HepG2 (cell line): ENCODE data around the gene RTF1. TPM values are rescaled to one million over a fixed set of nuclear protein-coding genes. Genes with fewer than 3 reads are reported as not detected.

ENCODE experiments used
- ATAC-seq: fragments of 200-7000 bp; cut with Tn5 transposase; 3 replicates; pipeline ENCODE4 v1.9.1; 2020; ENCODE audit warnings: mild to moderate bottlenecking, moderate library complexity
- BruUV-seq: library from RNA; stranded (reverse); fragments of 400-500 nt; replicated peaks from 2 replicates; lab custom pipeline; 2021; lab: Mats Ljungman, UMichigan
- CTCF ChIA-PET: fragments of 300-600 bp; formaldehyde crosslinking; extraction: SDS; loops from one replicate; lab custom pipeline; 2021; ENCODE audit warnings: low total read pairs, inconsistent platforms, low intra/inter-chr PET ratio; lab: Yijun Ruan, JAX
- POLR2A ChIA-PET: fragments of 350-600 bp; sonication (Branson Sonifier 250); formaldehyde crosslinking; loops from one replicate; lab custom pipeline; 2020; ENCODE audit warnings: antibody characterized with exemption, inconsistent platforms; lab: Yijun Ruan, JAX
- DNase-seq: peaks from one replicate; pipeline ENCODE4 v3.0.0-alpha.2; 2015; ENCODE audit warnings: low spot score
- FAIRE-seq: peaks from 3 replicates; lab custom pipeline; 2011; peaks lifted over from hg19 to GRCh38; lab: Jason Lieb, UNC
- H2AFZ ChIP-seq: one replicate; pipeline ENCODE4 v1.6.1; 2011; ENCODE audit warnings: low read length, inconsistent platforms
- H3K27ac ChIP-seq: fragments of 300-600 bp; 3 replicates; pipeline ENCODE4 v1.8.0; 2011; ENCODE audit warnings: mixed run types, mild to moderate bottlenecking, mixed read lengths, low read length, inconsistent platforms; ENCODE audit not compliant: insufficient read depth; ENCODE audit errors: extremely low read length
- H3K27me3 ChIP-seq, 2 experiments: fragments of 200-600 bp in 1 of 2; 2 replicates in 1 of 2; 3 replicates in 1 of 2; pipeline versions ENCODE4 v1.6.0 to v1.8.0; 2011; ENCODE audit warnings: low read length in 2 of 2, mild to moderate bottlenecking in 2 of 2, moderate library complexity in 2 of 2, inconsistent platforms in 1 of 2; ENCODE audit not compliant: insufficient read depth in 2 of 2, control insufficient read depth in 1 of 2
- H3K36me3 ChIP-seq, 2 experiments: fragments of 200-600 bp in 1 of 2; replicated peaks in 1 of 2; 2 replicates in 1 of 2; 3 replicates in 1 of 2; pipeline versions ENCODE4 v1.5.1 to v1.8.0; 2011; ENCODE audit warnings: low read length in 2 of 2, inconsistent platforms in 1 of 2; ENCODE audit not compliant: insufficient read depth in 2 of 2, control insufficient read depth in 1 of 2
- H3K4me1 ChIP-seq: 2 replicates; pipeline ENCODE4 v1.5.1; 2012; ENCODE audit warnings: low read length, inconsistent platforms; ENCODE audit not compliant: insufficient read depth
- H3K4me2 ChIP-seq: 2 replicates; pipeline ENCODE4 v1.6.0; 2011; ENCODE audit warnings: low read depth, low read length, inconsistent platforms
- H3K4me3 ChIP-seq, 3 experiments: fragments of 200-600 bp in 1 of 3; sonication (generic), shearing (Covaris generic) in 1 of 3; replicated peaks in 1 of 3; 2 replicates each; pipeline ENCODE4 v1.5.1; 2011 to 2016; ENCODE audit warnings: low read length in 3 of 3, inconsistent platforms in 2 of 3, low read depth in 2 of 3, mild to moderate bottlenecking in 2 of 3, control low read depth in 1 of 3, mixed read lengths in 1 of 3; ENCODE audit not compliant: insufficient read depth in 1 of 3
- H3K79me2 ChIP-seq: one replicate; pipeline ENCODE4 v1.6.1; 2011; ENCODE audit warnings: low read length, inconsistent platforms; ENCODE audit not compliant: insufficient read depth
- H3K9ac ChIP-seq: 2 replicates; pipeline ENCODE4 v1.6.0; 2011; ENCODE audit warnings: mild to moderate bottlenecking, low read depth, low read length, inconsistent platforms; ENCODE audit not compliant: insufficient read depth
- H3K9me3 ChIP-seq: 2 replicates; pipeline ENCODE4 v1.5.1; 2012; ENCODE audit warnings: mild to moderate bottlenecking, low read length
- H4K20me1 ChIP-seq: 2 replicates; pipeline ENCODE4 v1.6.0; 2011; ENCODE audit warnings: inconsistent platforms, mild to moderate bottlenecking, low read length, moderate library complexity; ENCODE audit not compliant: insufficient read depth
- CBFB ChIP-seq: sonication (generic); formaldehyde crosslinking; IDR thresholded peaks from 2 replicates; pipeline ENCODE4 v1.4.0; 2020; ENCODE audit warnings: missing genetic modification reagents
- HOXA3 ChIP-seq: sonication (generic); formaldehyde crosslinking; IDR thresholded peaks from 2 replicates; pipeline ENCODE4 v1.5.0; 2020; ENCODE audit warnings: missing genetic modification reagents
- KDM6A ChIP-seq: IDR thresholded peaks from 2 replicates; pipeline ENCODE4 v1.6.1; 2016; ENCODE audit warnings: low read depth
- NCOA1 ChIP-seq: sonication (generic); formaldehyde crosslinking; IDR thresholded peaks from 2 replicates; pipeline ENCODE4 v1.9.0; 2021; ENCODE audit warnings: missing genetic modification reagents
- NFYB ChIP-seq: sonication (generic); formaldehyde crosslinking; IDR thresholded peaks from 2 replicates; pipeline ENCODE4 v1.4.0; 2020; ENCODE audit warnings: missing genetic modification reagents
- ZBTB7B ChIP-seq: sonication (generic); formaldehyde crosslinking; IDR thresholded peaks from 2 replicates; pipeline ENCODE4 v1.4.0; 2020; ENCODE audit warnings: missing genetic modification reagents
- ZNF567 ChIP-seq: sonication (generic); formaldehyde crosslinking; IDR thresholded peaks from 2 replicates; pipeline ENCODE4 v1.8.1; 2023; ENCODE audit warnings: mild to moderate bottlenecking, missing genetic modification reagents, borderline replicate concordance
- ZNF576 ChIP-seq: sonication (generic); formaldehyde crosslinking; IDR thresholded peaks from 2 replicates; pipeline ENCODE4 v1.4.0; 2020; ENCODE audit warnings: mild to moderate bottlenecking, missing genetic modification reagents
- WGBS: methylation state at CpG from one replicate; pipeline ENCODE4 v1.1.6; 2017; ENCODE audit warnings: low lambda C conversion rate; 5-methylcytosine and 5-hydroxymethylcytosine counted together
- in situ Hi-C: cut with HindIII; loops from 2 replicates; pipeline ENCODE4 v1.10.0; 2017; ENCODE audit warnings: low pct_unique_long_range_greater_than_20kb; ENCODE audit not compliant: extremely low pct_ligation_motif_present
- intact Hi-C: fragments of 100-400 bp; cut with micrococcal nuclease; formaldehyde crosslinking; loops from one replicate; pipeline ENCODE4 v1.10.0; 2022; ENCODE audit not compliant: unreplicated experiment
- polyA plus RNA-seq, 8 experiments: library from polyadenylated mRNA; depleted of rRNA in 3 of 8; stranded (reverse) in 7 of 8; unstranded in 1 of 8; fragments of >200 nt; fragmentation: Illumina TruSeq in 4 of 8; extraction: Trizol in 4 of 8; gene quantifications; 2 replicates each; pipeline versions ENCODE4 v1.2.1 to v1.2.3, GENCODE V29; 2011 to 2016; ENCODE audit warnings: low read depth in 4 of 8, missing spikeins in 1 of 8, mixed read lengths in 1 of 8; ENCODE audit not compliant: insufficient read depth in 1 of 8
- total RNA-seq, 5 experiments: library from RNA; depleted of rRNA; stranded (reverse); fragments of >200 nt; fragmentation: Illumina TruSeq; extraction: Trizol; gene quantifications; 2 replicates each; pipeline ENCODE4 v1.2.3, GENCODE V29; 2016; ENCODE audit warnings: low read depth in 1 of 5
- TF ChIP-seq, protein P1 (sequence below): sonication (generic); formaldehyde crosslinking; IDR thresholded peaks from 2 replicates; pipeline ENCODE4 v1.5.1; 2020; ENCODE audit warnings: missing genetic modification reagents, mild to moderate bottlenecking, borderline replicate concordance

RTF1 gene
- total and polyA plus RNA-seq, 2 of the 13 experiments (the other 11 are each of a cell fraction or from before 2014, with no cell fraction given): 13.9 to 17.9 TPM

GRCh38 chr15:41499109-41499851 is 82.4 kb downstream of the RTF1 start:
- Histone ChIP-seq H3K9me3 (no peaks in the 10 kb centered on the region), H2AFZ (no peak overlapping the region), H3K79me2 (peaks cover 49% of the 10 kb centered on the region), H4K20me1 (no peaks in the 10 kb centered on the region), H3K27ac (no peak overlapping the region), H3K4me1 (peaks cover 18% of the 10 kb centered on the region), H3K27me3 (no peaks in the 10 kb centered on the region), H3K4me2 (no peak overlapping the region), H3K4me3 (no peak overlapping the region), H3K36me3 (peaks cover 10 to 20% of the 10 kb centered on the region in 2 experiments; a peak in 4 of 5 replicates), H3K9ac (no peak overlapping the region)
- ChIA-PET CTCF (no interaction called here), POLR2A (no interaction called here)
- intact Hi-C loops (no loop called here), in situ Hi-C loops (no loop called here)
- ATAC-seq (no peak), DNase-seq (no peak), FAIRE-seq (no peak)
- 97% methylated on average over 4 of the region's 6 CpGs for WGBS
- TF ChIP-seq, protein P1, sequence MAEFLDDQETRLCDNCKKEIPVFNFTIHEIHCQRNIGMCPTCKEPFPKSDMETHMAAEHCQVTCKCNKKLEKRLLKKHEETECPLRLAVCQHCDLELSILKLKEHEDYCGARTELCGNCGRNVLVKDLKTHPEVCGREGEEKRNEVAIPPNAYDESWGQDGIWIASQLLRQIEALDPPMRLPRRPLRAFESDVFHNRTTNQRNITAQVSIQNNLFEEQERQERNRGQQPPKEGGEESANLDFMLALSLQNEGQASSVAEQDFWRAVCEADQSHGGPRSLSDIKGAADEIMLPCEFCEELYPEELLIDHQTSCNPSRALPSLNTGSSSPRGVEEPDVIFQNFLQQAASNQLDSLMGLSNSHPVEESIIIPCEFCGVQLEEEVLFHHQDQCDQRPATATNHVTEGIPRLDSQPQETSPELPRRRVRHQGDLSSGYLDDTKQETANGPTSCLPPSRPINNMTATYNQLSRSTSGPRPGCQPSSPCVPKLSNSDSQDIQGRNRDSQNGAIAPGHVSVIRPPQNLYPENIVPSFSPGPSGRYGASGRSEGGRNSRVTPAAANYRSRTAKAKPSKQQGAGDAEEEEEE (CRISPR knock-in tag): no peak
- TF ChIP-seq KDM6A (CRISPR knock-in tag) (no peak), NCOA1 (CRISPR knock-in tag) (no peak), NFYB (CRISPR knock-in tag) (no peak), ZBTB7B (CRISPR knock-in tag) (no peak), ZNF567 (CRISPR knock-in tag) (no peak), HOXA3 (no peak), ZNF576 (CRISPR knock-in tag) (no peak), CBFB (no peak)
- BruUV-seq: no TSS peak
